ENCODE measurements around the gene GRAMD1B.
"Not testable (repeated sequence)": the region's sequence is repeated elsewhere in the genome, so short reads cannot be mapped to it uniquely, and the experiment has no call there.

DNA sequence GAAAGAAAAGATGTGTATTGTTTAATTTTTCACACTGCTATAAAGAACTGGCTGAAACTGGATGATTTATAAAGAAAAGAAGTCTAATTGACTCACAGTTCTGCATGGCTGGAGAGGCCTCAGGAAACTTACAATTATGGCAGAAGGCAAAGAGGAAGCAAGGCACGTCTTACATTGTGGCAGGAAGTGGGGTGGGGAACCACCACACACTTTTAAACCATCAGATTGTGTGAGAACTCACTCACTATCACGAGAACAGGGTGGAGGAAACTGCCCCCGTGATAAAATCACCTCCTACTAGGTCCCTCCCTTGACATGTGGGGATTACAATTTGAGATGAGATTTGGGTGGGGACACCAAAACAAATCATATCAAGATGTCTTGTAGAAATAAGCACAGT lies 229.9 kb downstream of the GRAMD1B start:
- TF ChIP-seq, protein P1, sequence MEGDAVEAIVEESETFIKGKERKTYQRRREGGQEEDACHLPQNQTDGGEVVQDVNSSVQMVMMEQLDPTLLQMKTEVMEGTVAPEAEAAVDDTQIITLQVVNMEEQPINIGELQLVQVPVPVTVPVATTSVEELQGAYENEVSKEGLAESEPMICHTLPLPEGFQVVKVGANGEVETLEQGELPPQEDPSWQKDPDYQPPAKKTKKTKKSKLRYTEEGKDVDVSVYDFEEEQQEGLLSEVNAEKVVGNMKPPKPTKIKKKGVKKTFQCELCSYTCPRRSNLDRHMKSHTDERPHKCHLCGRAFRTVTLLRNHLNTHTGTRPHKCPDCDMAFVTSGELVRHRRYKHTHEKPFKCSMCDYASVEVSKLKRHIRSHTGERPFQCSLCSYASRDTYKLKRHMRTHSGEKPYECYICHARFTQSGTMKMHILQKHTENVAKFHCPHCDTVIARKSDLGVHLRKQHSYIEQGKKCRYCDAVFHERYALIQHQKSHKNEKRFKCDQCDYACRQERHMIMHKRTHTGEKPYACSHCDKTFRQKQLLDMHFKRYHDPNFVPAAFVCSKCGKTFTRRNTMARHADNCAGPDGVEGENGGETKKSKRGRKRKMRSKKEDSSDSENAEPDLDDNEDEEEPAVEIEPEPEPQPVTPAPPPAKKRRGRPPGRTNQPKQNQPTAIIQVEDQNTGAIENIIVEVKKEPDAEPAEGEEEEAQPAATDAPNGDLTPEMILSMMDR (IDR thresholded peaks at IDR 0.05) = not testable (repeated sequence)
- TF ChIP-seq EZH2 (IDR thresholded peaks at IDR 0.05; ENCODE audit: borderline replicate concordance, insufficient read depth, low read depth, low read length, poor library complexity, severe bottlenecking) = not testable (repeated sequence)
